ENCODE data around the gene VAMP7.
"Not testable (repeated sequence)": the region's sequence is repeated elsewhere in the genome, so short reads cannot be mapped to it uniquely, and the experiment has no call there.

VAMP7 gene

GRCh38 chrX:155907661-155908060 lies 26.5 kb downstream of the VAMP7 start:
- peaks cover 20% of the 10 kb centered on the region for H3K36me3 ChIP-seq (ENCODE audit: control insufficient read depth, insufficient read depth, low read length, severe bottlenecking)
- DNase-seq (ENCODE audit: low read depth); H3K9me3 ChIP-seq (ENCODE audit: control insufficient read depth, low read length); H3K4me1 ChIP-seq (ENCODE audit: control insufficient read depth, insufficient read depth, low read length); H3K4me3 ChIP-seq (ENCODE audit: low read length); H3K27me3 ChIP-seq (replicated peaks; ENCODE audit: control insufficient read depth, insufficient read depth, low read length); H3K9ac ChIP-seq (ENCODE audit: low read length): not testable (repeated sequence)

- H3K4me1 ChIP-seq (ENCODE audit: control insufficient read depth, insufficient read depth, low read length): no peaks in the 10 kb centered on the region
- peaks cover 51% of the 10 kb centered on the region for H3K36me3 ChIP-seq (ENCODE audit: control insufficient read depth, insufficient read depth, low read length, severe bottlenecking)
- peaks cover 6% of the 10 kb centered on the region for H3K9me3 ChIP-seq (ENCODE audit: control insufficient read depth, low read length)
- no peak overlapping the region for H3K9ac ChIP-seq (ENCODE audit: low read length)
- no peaks in the 10 kb centered on the region for H3K27me3 ChIP-seq (replicated peaks; ENCODE audit: control insufficient read depth, insufficient read depth, low read length)
- DNase-seq (ENCODE audit: low read depth): no peak
- H3K4me3 ChIP-seq (ENCODE audit: low read length): no peak overlapping the region
Observed at GRCh38 chrX:155923200-155923599, 42.1 kb downstream of the VAMP7 start.

DNA sequence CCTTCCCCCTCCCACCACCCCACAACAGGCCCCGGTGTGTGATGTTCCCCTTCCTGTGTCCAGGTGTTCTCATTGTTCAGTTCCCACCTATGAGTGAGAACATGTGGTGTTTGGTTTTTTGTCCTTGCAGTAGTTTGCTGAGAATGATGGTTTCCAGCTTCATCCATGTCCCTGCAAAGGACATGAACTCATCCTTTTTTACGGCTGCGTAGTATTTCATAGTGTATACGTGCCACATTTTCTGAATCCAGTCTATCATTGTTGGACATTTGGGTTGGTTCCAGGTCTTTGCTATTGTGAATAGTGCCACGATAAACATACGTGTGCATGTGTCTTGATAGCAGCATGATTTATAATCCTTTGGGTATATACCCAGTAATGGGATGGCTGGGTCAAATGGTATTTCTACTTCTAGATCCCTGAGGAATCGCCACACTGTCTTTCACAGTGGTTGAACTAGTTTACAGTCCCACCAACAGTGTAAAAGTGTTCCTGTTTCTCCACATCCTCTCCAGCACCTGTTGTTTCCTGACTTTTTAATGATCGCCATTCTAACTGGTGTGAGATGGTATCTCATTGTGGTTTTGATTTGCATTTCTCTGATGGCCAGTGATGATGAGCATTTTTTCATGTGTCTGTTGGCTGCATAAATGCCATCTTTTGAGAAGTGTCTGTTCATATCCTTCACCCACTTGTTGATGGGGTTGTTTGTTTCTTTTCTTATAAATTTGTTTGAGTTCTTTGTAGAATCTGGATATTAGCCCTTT lies 49.9 kb downstream of the VAMP7 start:
- not testable (repeated sequence) for DNase-seq (ENCODE audit: low read depth); H3K9me3 ChIP-seq (ENCODE audit: control insufficient read depth, low read length); H3K4me3 ChIP-seq (ENCODE audit: low read length); H3K9ac ChIP-seq (ENCODE audit: low read length); H3K27me3 ChIP-seq (replicated peaks; ENCODE audit: control insufficient read depth, insufficient read depth, low read length); H3K4me1 ChIP-seq (ENCODE audit: control insufficient read depth, insufficient read depth, low read length)
- H3K36me3 ChIP-seq (ENCODE audit: control insufficient read depth, insufficient read depth, low read length, severe bottlenecking): peaks cover 18% of the 10 kb centered on the region

- Histone ChIP-seq H3K9me3 (ENCODE audit: control insufficient read depth, low read length) (no peaks in the 10 kb centered on the region), H3K27me3 (replicated peaks; ENCODE audit: control insufficient read depth, insufficient read depth, low read length) (no peaks in the 10 kb centered on the region), H3K4me1 (ENCODE audit: control insufficient read depth, insufficient read depth, low read length) (no peaks in the 10 kb centered on the region), H3K36me3 (ENCODE audit: control insufficient read depth, insufficient read depth, low read length, severe bottlenecking) (peaks cover 22% of the 10 kb centered on the region), H3K9ac (ENCODE audit: low read length) (no peak overlapping the region), H3K4me3 (ENCODE audit: low read length) (no peak overlapping the region)
- no peak for DNase-seq (ENCODE audit: low read depth)
Observed at GRCh38 chrX:155938132-155938531, 57.0 kb downstream of the VAMP7 start.

DNA sequence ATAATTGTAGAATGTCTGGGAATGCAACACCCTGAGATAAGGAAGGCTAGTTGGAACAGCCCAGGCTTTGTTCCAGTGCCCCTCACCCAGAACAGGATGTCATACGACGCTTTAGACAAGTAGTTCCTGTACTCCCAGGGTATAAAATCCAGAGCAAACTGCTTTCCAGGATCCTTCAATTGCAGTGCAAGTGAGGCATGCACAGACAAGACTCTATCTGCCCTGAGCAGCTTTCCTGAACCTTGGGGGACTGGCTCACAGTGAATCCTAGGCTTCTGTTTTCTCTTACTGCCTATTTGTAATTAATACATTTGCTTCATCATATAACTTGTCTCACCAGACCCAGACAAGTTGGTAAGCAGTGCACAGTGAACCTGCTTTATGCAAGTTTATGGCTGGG lies 68.0 kb downstream of the VAMP7 start:
- no peaks in the 10 kb centered on the region for H3K27me3 ChIP-seq (replicated peaks; ENCODE audit: control insufficient read depth, insufficient read depth, low read length)
- H3K9ac ChIP-seq (ENCODE audit: low read length): no peak overlapping the region
- no peaks in the 10 kb centered on the region for H3K36me3 ChIP-seq (ENCODE audit: control insufficient read depth, insufficient read depth, low read length, severe bottlenecking)
- no peak overlapping the region for H3K4me3 ChIP-seq (ENCODE audit: low read length)
- H3K9me3 ChIP-seq (ENCODE audit: control insufficient read depth, low read length): no peaks in the 10 kb centered on the region
- no peak for DNase-seq (ENCODE audit: low read depth)
- no peaks in the 10 kb centered on the region for H3K4me1 ChIP-seq (ENCODE audit: control insufficient read depth, insufficient read depth, low read length)

DNA sequence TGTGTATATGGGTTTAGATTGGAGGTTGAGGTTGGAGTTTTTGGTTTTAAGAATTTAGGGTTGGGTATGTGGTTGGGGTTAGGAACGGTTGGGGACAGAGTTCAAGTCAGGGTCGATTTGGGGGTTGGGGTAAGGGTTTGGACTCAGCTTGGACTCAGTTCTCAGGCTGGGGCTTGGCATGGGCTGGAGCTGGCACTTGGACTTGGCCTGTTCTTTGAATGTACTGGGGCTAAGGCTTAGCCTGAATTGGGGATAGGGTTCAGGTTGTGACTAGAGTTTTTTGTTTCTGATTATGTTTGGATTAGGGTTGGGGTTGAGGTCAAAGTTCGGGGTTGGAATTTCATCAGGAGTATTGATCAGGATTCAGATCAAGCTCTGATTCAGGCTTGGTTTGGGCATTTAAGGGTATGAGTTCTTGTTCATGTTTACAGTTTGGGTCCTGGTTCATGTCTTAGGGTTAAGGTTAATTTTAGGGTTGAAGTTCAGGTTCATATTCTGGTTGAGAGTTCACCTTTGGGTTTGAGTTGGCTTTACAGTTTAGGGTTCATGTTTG lies 70.2 kb downstream of the VAMP7 start:
- Histone ChIP-seq H3K27me3 (replicated peaks; ENCODE audit: control insufficient read depth, insufficient read depth, low read length) (no peaks in the 10 kb centered on the region), H3K36me3 (ENCODE audit: control insufficient read depth, insufficient read depth, low read length, severe bottlenecking) (no peaks in the 10 kb centered on the region), H3K4me1 (ENCODE audit: control insufficient read depth, insufficient read depth, low read length) (no peaks in the 10 kb centered on the region), H3K4me3 (ENCODE audit: low read length) (no peak overlapping the region), H3K9ac (ENCODE audit: low read length) (no peak overlapping the region), H3K9me3 (ENCODE audit: control insufficient read depth, low read length) (no peaks in the 10 kb centered on the region)
- DNase-seq (ENCODE audit: low read depth): no peak

- Histone ChIP-seq H3K9me3 (ENCODE audit: control insufficient read depth, low read length) (no peaks in the 10 kb centered on the region), H3K9ac (ENCODE audit: low read length) (no peak overlapping the region), H3K27me3 (replicated peaks; ENCODE audit: control insufficient read depth, insufficient read depth, low read length) (no peaks in the 10 kb centered on the region), H3K4me1 (ENCODE audit: control insufficient read depth, insufficient read depth, low read length) (no peaks in the 10 kb centered on the region), H3K4me3 (ENCODE audit: low read length) (no peak overlapping the region), H3K36me3 (ENCODE audit: control insufficient read depth, insufficient read depth, low read length, severe bottlenecking) (no peaks in the 10 kb centered on the region)
- no peak for DNase-seq (ENCODE audit: low read depth)
Observed at GRCh38 chrX:155953055-155953454, 71.9 kb downstream of the VAMP7 start.

- Histone ChIP-seq H3K4me3 (ENCODE audit: low read length) (no peak overlapping the region), H3K27me3 (replicated peaks; ENCODE audit: control insufficient read depth, insufficient read depth, low read length) (no peaks in the 10 kb centered on the region), H3K9me3 (ENCODE audit: control insufficient read depth, low read length) (no peaks in the 10 kb centered on the region), H3K4me1 (ENCODE audit: control insufficient read depth, insufficient read depth, low read length) (no peaks in the 10 kb centered on the region), H3K36me3 (ENCODE audit: control insufficient read depth, insufficient read depth, low read length, severe bottlenecking) (no peaks in the 10 kb centered on the region), H3K9ac (ENCODE audit: low read length) (no peak overlapping the region)
- no peak for DNase-seq (ENCODE audit: low read depth)
Observed at GRCh38 chrX:155954793-155955192, 73.6 kb downstream of the VAMP7 start.

DNA sequence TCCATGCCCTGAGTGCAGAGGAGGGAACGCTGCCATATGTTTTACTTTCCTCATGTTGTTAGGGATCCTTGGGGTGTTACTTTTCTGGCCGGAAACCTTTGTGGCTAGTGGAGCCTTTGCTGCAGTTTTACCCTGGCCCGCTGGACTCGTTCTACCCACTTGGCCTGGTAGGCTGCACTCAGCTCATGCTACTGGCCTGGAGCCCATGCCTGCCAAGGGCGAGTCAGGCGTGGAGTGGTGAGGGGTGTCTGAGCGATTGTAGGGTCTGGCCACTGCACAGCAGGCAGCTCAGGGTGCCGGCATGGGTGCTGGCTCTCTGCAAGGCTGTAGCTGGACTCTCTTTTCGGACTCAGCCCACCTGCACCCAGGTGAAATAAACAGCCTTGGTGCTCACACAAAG lies 75.0 kb downstream of the VAMP7 start:
- DNase-seq (ENCODE audit: low read depth): no peak
- no peaks in the 10 kb centered on the region for H3K4me1 ChIP-seq (ENCODE audit: control insufficient read depth, insufficient read depth, low read length)
- no peak overlapping the region for H3K4me3 ChIP-seq (ENCODE audit: low read length)
- no peaks in the 10 kb centered on the region for H3K36me3 ChIP-seq (ENCODE audit: control insufficient read depth, insufficient read depth, low read length, severe bottlenecking)
- no peaks in the 10 kb centered on the region for H3K27me3 ChIP-seq (replicated peaks; ENCODE audit: control insufficient read depth, insufficient read depth, low read length)
- H3K9ac ChIP-seq (ENCODE audit: low read length): no peak overlapping the region
- H3K9me3 ChIP-seq (ENCODE audit: control insufficient read depth, low read length): no peaks in the 10 kb centered on the region

- no peak overlapping the region for H3K4me3 ChIP-seq (ENCODE audit: low read length)
Observed at GRCh38 chrX:155956649-155957048, 75.5 kb downstream of the VAMP7 start.

DNA sequence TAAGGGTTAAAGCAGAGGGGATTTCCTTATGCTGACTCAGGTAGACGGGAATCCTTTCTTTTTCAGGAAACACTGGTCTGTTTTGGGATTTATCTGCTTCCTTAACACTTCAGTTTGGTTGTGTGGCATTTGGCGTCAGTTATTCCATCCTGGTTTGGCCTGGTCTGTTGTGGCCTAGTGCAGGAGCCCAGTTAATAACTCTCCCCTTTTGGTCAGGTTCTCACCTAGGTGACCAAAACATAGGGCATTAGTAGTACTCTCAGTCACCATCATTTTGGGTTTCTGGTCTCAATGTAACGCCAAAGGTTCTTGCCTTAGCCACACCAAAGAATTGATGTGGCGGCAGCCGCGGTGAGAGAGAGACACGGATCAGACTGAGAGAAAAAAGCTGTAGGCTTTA lies 76.7 kb downstream of the VAMP7 start:
- Histone ChIP-seq H3K9ac (ENCODE audit: low read length) (no peak overlapping the region), H3K36me3 (ENCODE audit: control insufficient read depth, insufficient read depth, low read length, severe bottlenecking) (no peaks in the 10 kb centered on the region), H3K4me1 (ENCODE audit: control insufficient read depth, insufficient read depth, low read length) (no peaks in the 10 kb centered on the region), H3K27me3 (replicated peaks; ENCODE audit: control insufficient read depth, insufficient read depth, low read length) (no peaks in the 10 kb centered on the region), H3K9me3 (ENCODE audit: control insufficient read depth, low read length) (no peaks in the 10 kb centered on the region), H3K4me3 (ENCODE audit: low read length) (no peak overlapping the region)
- no peak for DNase-seq (ENCODE audit: low read depth)

More at GRCh38 chrX:155956649-155957048, 75.5 kb downstream of the VAMP7 start:
- no peak overlapping the region for H3K9ac ChIP-seq (ENCODE audit: low read length)
- no peak for DNase-seq (ENCODE audit: low read depth)
- no peaks in the 10 kb centered on the region for H3K4me1 ChIP-seq (ENCODE audit: control insufficient read depth, insufficient read depth, low read length)
- no peaks in the 10 kb centered on the region for H3K36me3 ChIP-seq (ENCODE audit: control insufficient read depth, insufficient read depth, low read length, severe bottlenecking)
- H3K9me3 ChIP-seq (ENCODE audit: control insufficient read depth, low read length): no peaks in the 10 kb centered on the region
- no peaks in the 10 kb centered on the region for H3K27me3 ChIP-seq (replicated peaks; ENCODE audit: control insufficient read depth, insufficient read depth, low read length)

Data from adipocyte (in vitro differentiated cells).